Right lobe of liver (tissue), 6 donors: ENCODE results near the gene ALDH18A1. TPM values are rescaled to one million over a fixed set of nuclear protein-coding genes. Genes with fewer than 3 reads are reported as not detected.

Source experiments
- ATAC-seq, 4 donors: fragments of 200-7000 bp; cut with Tn5 transposase; one replicate each; pipeline ENCODE4 v1.9.1; 2020; ENCODE audit warnings: mild to moderate bottlenecking in 4 of 4, moderate library complexity in 4 of 4
- DNase-seq, 3 donors: peaks; one replicate each; pipeline ENCODE4 v3.0.0-alpha.2; 2020
- H3K27ac ChIP-seq, 3 donors: fragments of 200-600 bp; one replicate each; pipeline ENCODE4 v1.8.0; 2022
- H3K27me3 ChIP-seq, 2 donors: fragments of 200-600 bp; one replicate each; pipeline ENCODE4 v1.8.0; 2022
- H3K36me3 ChIP-seq, 4 donors: fragments of 200-600 bp; sonication (generic) in 1 of 4; one replicate each; pipeline versions ENCODE4 v1.5.1 to v1.8.0; 2017 to 2022; ENCODE audit warnings: control low read depth in 1 of 4
- H3K4me1 ChIP-seq, 4 donors: fragments of 200-600 bp; sonication (generic) in 1 of 4; one replicate each; pipeline versions ENCODE4 v1.5.1 to v1.8.0; 2017 to 2022; ENCODE audit warnings: control low read depth in 1 of 4
- H3K4me3 ChIP-seq, 3 donors: fragments of 200-600 bp; one replicate each; pipeline ENCODE4 v1.8.0; 2022
- H3K9me3 ChIP-seq, 4 donors: fragments of 200-600 bp; sonication (generic) in 1 of 4; one replicate each; pipeline versions ENCODE4 v1.5.1 to v1.8.0; 2017 to 2022; ENCODE audit warnings: control low read depth in 1 of 4
- CTCF ChIP-seq, 4 donors: fragments of 200-600 bp in 3 of 4; fragments of 450-650 bp in 1 of 4; IDR thresholded peaks; one replicate each; pipeline versions ENCODE4 v1.5.1 to v1.8.0; 2016 to 2022; ENCODE audit warnings: antibody characterized with exemption in 4 of 4, mild to moderate bottlenecking in 2 of 4
- POLR2A ChIP-seq: fragments of 450-650 bp; IDR thresholded peaks from one replicate; pipeline ENCODE4 v1.6.1; 2017; ENCODE audit warnings: antibody characterized with exemption, mild to moderate bottlenecking
- WGBS: methylation state at CpG from one replicate; pipeline ENCODE4 v1.1.6; 2018; ENCODE audit warnings: low coverage, low lambda C conversion rate; ENCODE audit not compliant: insufficient coverage; ENCODE audit errors: missing lambda C conversion rate; 5-methylcytosine and 5-hydroxymethylcytosine counted together
- intact Hi-C, 2 donors: fragments of 100-400 bp; cut with DNase I; formaldehyde crosslinking; loops; one replicate each; pipeline versions ENCODE4 v1.11.2 to v1.14.1; 2022
- total RNA-seq, 6 experiments: library from RNA; depleted of rRNA in 2 of 6; stranded (reverse); fragments of >200 nt in 2 of 6; fragmentation: NEBNext Ultra II Directional in 3 of 6; extraction: Animal tissue kit (Norgen Biotek cat#: 25700) in 3 of 6; gene quantifications; one replicate each; pipeline versions ENCODE4 v1.1.0 to v1.2.4, GENCODE V29; 2016 to 2023
- donor health status: DM: no; HTN: yes; CAD: no.
- donor health status: DM: no; HTN: no; CAD: no.
- donor health status: DM: no; HTN: no; CAD: no.
- donor health status: DM: no; HTN: yes; CAD: no.
- donor health status: DM: no; HTN: yes; CAD: no.

The ALDH18A1 gene
- total RNA-seq, 6 experiments from 2014 or later = 28.4 to 41.2 (median 34.4) TPM

GRCh38 chr10:95693668-95694534, 37.4 kb upstream of the ALDH18A1 start, which contains the start of gene TCTN3:
TCTN3 (minus strand) TSS chr10:95693927; CDS start chr10:95693899, 28 bp downstream.
- H3K9me3 ChIP-seq = no peaks in the 10 kb centered on the region
- no peaks in the 10 kb centered on the region for H3K27me3 ChIP-seq
- intact Hi-C loops = loop anchor here (10.0 kb wide), 1 partner anchor 151 kb away; no protein-coding TSS in a partner anchor
- H3K4me1 ChIP-seq = peaks cover 0 to 7% (median 2%) of the 10 kb centered on the region in 4 donors
- H3K4me3 ChIP-seq = peak within 1 kb of the TSS; percentile 64 to 92 (median 80)
- WGBS = under 1% methylated on average over 30 of the region's 53 CpGs
- DNase-seq (peak; percentile 96 to 98 (median 98)), ATAC-seq (peak; percentile 98 to 100 (median 99))
- H3K27ac ChIP-seq = peak within 1 kb of the TSS; percentile 20 to 73 (median 70)
- TF ChIP-seq CTCF (IDR thresholded peaks at IDR 0.05) = peak; percentile 99 to 100 (median 100)
- TF ChIP-seq POLR2A = peak; percentile 63
- H3K36me3 ChIP-seq = peaks cover 0 to 6% (median 0%) of the 10 kb centered on the region in 4 donors

- WGBS = 10% methylated on average over 13 of the region's 15 CpGs
- H3K36me3 ChIP-seq = peaks cover 0 to 10% (median 0%) of the 10 kb centered on the region in 4 donors
- TF ChIP-seq POLR2A = no peak
- H3K9me3 ChIP-seq = no peaks in the 10 kb centered on the region
- DNase-seq (no peak), ATAC-seq (no peak)
- intact Hi-C loops = loop anchor here (10.0 kb wide), 1 partner anchor 152 kb away; no protein-coding TSS in a partner anchor
- no peaks in the 10 kb centered on the region for H3K27me3 ChIP-seq
- peak overlapping the region; percentile 64 to 92 (median 80) for H3K4me3 ChIP-seq
- peaks cover 0 to 7% (median 2%) of the 10 kb centered on the region in 4 donors for H3K4me1 ChIP-seq
- peak overlapping the region; percentile 20 to 73 (median 70) for H3K27ac ChIP-seq
These were observed 36.7 kb upstream of the ALDH18A1 start for GRCh38 chr10:95693071-95693667.

DNA sequence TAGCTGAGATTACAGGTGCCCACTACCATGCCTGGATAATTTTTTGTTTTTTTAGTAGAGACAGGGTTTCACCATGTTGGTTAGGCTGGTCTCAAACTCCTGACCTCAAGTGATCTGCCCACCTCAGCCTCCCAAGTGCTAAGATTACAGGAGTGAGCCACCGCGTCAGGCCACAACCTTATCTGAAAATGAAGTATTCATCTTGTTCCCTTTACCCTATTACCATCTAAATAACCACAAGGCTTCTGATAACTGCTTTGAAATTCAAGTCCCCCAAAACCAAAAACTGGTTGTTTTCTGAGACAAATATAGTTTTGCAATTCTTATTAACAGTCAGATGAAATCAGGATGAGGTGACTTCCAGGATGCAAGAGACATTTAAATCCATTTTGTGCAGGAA, 34.8 kb upstream of the ALDH18A1 start:
- no peaks in the 10 kb centered on the region for H3K9me3 ChIP-seq
- H3K4me3 ChIP-seq = no peak overlapping the region
- H3K27me3 ChIP-seq = no peaks in the 10 kb centered on the region
- DNase-seq = no peak
- no peak for ATAC-seq
- peaks cover 0 to 7% (median 2%) of the 10 kb centered on the region in 4 donors for H3K4me1 ChIP-seq
- H3K27ac ChIP-seq = no peak overlapping the region
- peaks cover 0 to 22% (median 4%) of the 10 kb centered on the region in 4 donors for H3K36me3 ChIP-seq
- TF ChIP-seq CTCF (IDR thresholded peaks at IDR 0.05) = no peak
- no peak for TF ChIP-seq POLR2A
- WGBS = 100% methylated on average over 2 of the region's 2 CpGs
- intact Hi-C loops = loop anchor here (10.0 kb wide), 1 partner anchor 154 kb away; no protein-coding TSS in a partner anchor

- ATAC-seq (no peak), DNase-seq (no peak)
- H3K4me3 ChIP-seq = no peak overlapping the region
- 59% methylated on average over 2 of the region's 2 CpGs for WGBS
- no peaks in the 10 kb centered on the region for H3K9me3 ChIP-seq
- no peak overlapping the region for H3K27ac ChIP-seq
- intact Hi-C loops = no loop called here
- H3K4me1 ChIP-seq = peaks cover 0 to 7% (median 2%) of the 10 kb centered on the region in 4 donors
- peaks cover 4 to 44% (median 7%) of the 10 kb centered on the region in 4 donors for H3K36me3 ChIP-seq
- TF ChIP-seq POLR2A (no peak), CTCF (IDR thresholded peaks at IDR 0.05) (no peak)
- no peaks in the 10 kb centered on the region for H3K27me3 ChIP-seq
These were observed 32.1 kb upstream of the ALDH18A1 start for GRCh38 chr10:95688648-95689047.
